Measurements from ENCODE around the gene MTHFR.

The MTHFR gene

DNA sequence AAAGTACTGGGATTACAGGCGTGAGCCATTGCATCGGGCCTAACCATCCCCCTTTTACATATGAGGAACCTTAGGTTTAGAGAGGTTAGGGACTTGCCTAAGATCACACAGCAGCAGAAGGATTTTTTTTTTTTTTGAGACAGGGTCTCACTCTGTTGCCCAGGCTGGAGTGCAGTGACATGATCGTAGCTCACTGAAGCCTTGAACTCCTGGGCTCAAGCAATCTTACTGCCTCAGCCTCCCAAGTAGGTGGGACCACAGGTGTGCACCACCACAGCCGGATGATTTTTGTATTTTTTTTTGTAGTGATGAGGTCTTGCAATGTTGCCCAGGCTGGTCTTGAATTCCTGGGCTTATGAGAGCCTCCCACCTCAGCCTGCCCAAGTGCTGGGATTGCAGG is 46.0 kb downstream of the MTHFR start:
- H3K36me3 ChIP-seq (replicated peaks), result no peaks in the 10 kb centered on the region
- no peak for DNase-seq (ENCODE audit: low spot score in 2 of 2)
- H3K4me3 ChIP-seq, result no peak overlapping the region
- in situ Hi-C loops (cut with MboI; ENCODE audit: low sequenced_read_pairs), result no loop called here
- H3K27me3 ChIP-seq (ENCODE audit: low read depth), result 0 out of 2 replicates have a peak, but pooled peaks cover 3% of the 10 kb centered on the region
- H3K4me1 ChIP-seq, result peaks cover 8% of the 10 kb centered on the region; the same call in 1 of the 2 replicates
- no peaks in the 10 kb centered on the region for H3K9me3 ChIP-seq

DNA sequence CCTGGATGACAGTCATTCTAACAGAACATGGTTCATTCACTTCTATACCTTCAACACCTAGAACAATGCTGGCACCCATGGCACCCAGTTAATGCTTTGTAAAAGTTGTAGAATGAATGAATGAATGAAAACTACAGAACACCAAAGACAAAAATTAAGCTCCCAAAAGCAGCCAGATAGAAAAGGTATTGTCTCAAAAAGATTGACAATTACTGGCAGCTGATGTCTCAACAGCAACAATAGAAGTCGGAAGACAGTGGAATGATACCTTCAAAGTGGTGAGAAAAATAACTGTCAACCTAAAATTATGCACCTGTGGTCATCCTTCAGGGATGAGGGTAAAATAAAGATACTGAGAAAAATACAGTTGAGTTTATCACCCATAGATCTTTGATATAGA is 48.7 kb downstream of the MTHFR start:
- H3K9me3 ChIP-seq, result no peaks in the 10 kb centered on the region
- H3K36me3 ChIP-seq (replicated peaks), result no peaks in the 10 kb centered on the region
- in situ Hi-C loops (cut with MboI; ENCODE audit: low sequenced_read_pairs), result no loop called here
- H3K27me3 ChIP-seq (ENCODE audit: low read depth), result 0 out of 2 replicates have a peak, but pooled peaks cover 3% of the 10 kb centered on the region
- H3K4me1 ChIP-seq, result peaks cover 4% of the 10 kb centered on the region; the same call in 1 of the 2 replicates
- H3K4me3 ChIP-seq, result no peak overlapping the region
- DNase-seq (ENCODE audit: low spot score in 2 of 2), result no peak

DNA sequence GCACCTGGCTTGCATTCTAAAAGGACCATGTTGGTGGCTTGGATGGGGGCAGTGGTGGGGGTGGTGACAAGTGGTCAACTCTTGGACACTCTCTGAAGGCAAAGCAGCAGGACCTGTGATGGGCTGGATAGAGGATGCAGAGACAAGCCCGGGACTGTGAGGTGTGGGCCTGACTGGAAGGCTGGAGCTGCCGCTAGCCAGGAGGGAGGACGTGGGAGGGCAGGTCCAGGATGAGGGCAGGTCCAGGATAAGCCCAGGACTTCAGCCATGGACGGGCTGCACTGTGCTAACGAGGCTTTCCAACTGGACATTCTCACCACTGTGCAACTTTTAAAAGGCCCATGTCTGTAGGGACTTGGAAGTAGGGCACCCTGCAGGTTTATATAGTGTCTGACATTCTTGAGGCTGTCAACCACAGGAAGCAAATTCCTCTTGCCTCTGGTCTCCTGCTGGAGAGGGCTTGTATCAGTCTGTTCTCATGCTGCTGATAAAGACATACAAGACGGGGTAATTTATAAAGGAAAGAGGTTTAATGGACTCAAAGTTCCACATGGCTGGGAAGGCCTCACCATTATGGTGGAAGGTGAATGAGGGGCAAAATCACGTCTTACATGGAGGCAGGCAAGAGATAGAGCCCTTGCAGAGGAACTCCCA is 52.1 kb downstream of the MTHFR start:
- no peaks in the 10 kb centered on the region for H3K4me1 ChIP-seq
- no peaks in the 10 kb centered on the region for H3K9me3 ChIP-seq
- in situ Hi-C loops (cut with MboI; ENCODE audit: low sequenced_read_pairs), result no loop called here
- peaks cover 11% of the 10 kb centered on the region for H3K36me3 ChIP-seq (replicated peaks)
- no peaks in the 10 kb centered on the region for H3K27me3 ChIP-seq (ENCODE audit: low read depth)
- no peak for DNase-seq (ENCODE audit: low spot score in 2 of 2)
- H3K4me3 ChIP-seq, result no peak overlapping the region

DNA sequence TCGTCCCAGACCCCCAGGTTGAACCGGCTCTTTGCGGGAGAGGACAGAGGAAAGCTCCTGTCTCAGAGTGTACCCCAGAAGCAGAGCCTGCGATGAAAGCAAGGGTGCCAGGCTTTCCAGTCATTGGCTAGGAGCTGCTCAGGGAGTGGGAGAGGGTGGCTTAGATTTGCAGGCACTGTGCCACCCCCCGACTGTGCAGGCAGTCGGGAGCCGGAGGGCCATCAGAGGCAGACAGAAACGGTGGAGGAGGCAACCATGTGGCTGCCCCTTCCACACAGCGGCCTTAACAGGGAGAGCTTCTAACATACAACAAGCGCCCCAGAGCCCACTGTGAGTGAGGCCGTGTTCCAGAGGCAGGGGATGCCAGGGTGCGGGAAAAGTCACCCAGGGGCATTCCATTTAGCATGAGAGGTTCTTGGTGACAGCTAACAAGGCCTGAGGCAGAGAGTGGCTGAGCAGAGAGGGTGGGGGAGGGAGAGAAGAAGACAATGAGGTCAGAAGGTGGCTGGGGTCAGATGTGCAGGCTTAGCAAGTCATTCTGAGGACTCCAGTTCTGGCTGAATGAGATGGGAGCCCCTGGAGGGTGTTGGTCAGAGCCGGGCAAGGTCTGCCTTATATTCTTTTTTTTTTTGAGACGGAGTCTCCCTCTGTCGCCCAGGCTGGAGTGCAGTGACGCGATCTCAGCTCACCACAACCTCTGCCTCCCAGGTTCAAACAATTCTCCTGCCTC is 53.2 kb downstream of the MTHFR start:
- Histone ChIP-seq H3K27me3 (ENCODE audit: low read depth) (no peaks in the 10 kb centered on the region), H3K4me3 (no peak overlapping the region), H3K9me3 (no peaks in the 10 kb centered on the region), H3K36me3 (replicated peaks) (peaks cover 14% of the 10 kb centered on the region), H3K4me1 (no peaks in the 10 kb centered on the region)
- no peak for DNase-seq (ENCODE audit: low spot score in 2 of 2)
- in situ Hi-C loops (cut with MboI; ENCODE audit: low sequenced_read_pairs), result no loop called here

DNA sequence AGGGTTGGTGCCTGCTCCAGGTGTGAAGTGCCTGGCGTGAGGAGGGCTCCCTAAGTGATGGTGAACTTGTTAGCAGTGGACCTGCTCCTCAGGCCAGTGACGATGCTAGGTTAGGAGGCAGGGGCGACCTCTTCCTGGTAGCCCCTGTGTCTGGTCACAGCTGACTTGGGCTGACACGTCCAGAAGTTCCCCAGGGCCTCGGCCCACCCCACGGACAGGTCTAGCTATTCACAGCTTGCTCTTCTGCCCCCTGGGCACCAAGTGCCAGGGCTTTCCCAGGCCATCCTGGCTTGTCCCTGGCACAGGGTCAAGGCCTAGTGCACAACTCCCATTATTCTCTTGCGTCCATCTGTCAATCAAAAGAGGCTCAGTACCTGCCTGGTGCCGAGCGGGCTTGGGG is 54.7 kb downstream of the MTHFR start:
- H3K27me3 ChIP-seq (ENCODE audit: low read depth), result no peaks in the 10 kb centered on the region
- DNase-seq (ENCODE audit: low spot score in 2 of 2), result no peak
- H3K4me1 ChIP-seq, result no peaks in the 10 kb centered on the region
- in situ Hi-C loops (cut with MboI; ENCODE audit: low sequenced_read_pairs), result no loop called here
- no peaks in the 10 kb centered on the region for H3K9me3 ChIP-seq
- H3K4me3 ChIP-seq, result no peak overlapping the region
- peaks cover 14% of the 10 kb centered on the region for H3K36me3 ChIP-seq (replicated peaks)

DNA sequence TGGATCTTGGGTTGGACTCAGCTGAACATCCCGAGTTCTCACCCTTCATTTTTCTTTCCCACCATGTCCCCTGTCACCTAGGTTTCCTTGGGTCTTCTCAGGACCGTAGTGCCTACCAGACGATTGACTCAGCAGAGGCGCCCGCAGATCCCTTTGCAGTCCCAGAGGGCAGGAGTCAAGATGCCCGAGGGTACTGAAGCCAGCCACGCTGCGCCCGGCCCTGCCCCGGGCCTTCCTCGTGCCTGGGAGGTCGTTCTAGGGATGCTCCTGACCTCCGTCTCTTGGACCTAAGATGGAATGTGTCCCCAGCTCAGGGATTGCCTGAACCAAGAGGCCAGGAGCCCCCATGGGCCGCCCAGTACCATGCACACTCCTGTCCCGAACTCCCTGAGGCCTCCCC is 55.8 kb downstream of the MTHFR start:
- in situ Hi-C loops (cut with MboI; ENCODE audit: low sequenced_read_pairs), result no loop called here
- DNase-seq (ENCODE audit: low spot score in 2 of 2), result no peak
- Histone ChIP-seq H3K36me3 (replicated peaks) (peaks cover 14% of the 10 kb centered on the region), H3K4me1 (no peaks in the 10 kb centered on the region), H3K27me3 (ENCODE audit: low read depth) (no peaks in the 10 kb centered on the region), H3K9me3 (no peaks in the 10 kb centered on the region), H3K4me3 (no peak overlapping the region)

DNA sequence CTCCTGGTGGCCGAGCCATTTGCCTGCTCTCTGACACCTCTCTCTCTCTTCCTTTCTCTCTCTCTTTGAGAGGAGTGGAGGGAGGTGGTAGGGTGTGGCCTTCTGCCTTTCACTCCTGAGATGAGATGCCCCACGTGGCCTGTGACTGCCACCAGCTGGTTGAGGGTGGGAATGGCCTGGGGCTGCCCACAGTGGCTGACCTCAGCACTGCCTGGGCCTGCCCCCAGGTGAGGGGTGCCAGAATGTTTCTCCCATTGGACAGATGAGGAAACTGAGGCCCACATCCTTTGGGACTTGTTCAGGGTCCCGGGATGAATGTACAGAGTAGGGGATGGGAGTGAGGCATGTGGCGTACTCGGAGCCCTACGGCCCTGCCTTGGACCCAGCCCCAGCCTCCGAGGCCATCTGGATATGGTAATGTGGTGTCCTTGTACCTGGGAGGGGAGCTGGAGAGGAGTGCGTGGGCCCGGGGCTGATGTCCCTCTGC is 56.5 kb downstream of the MTHFR start:
- in situ Hi-C loops (cut with MboI; ENCODE audit: low sequenced_read_pairs), result no loop called here
- no peaks in the 10 kb centered on the region for H3K9me3 ChIP-seq
- peaks cover 14% of the 10 kb centered on the region for H3K36me3 ChIP-seq (replicated peaks)
- H3K4me1 ChIP-seq, result no peaks in the 10 kb centered on the region
- H3K4me3 ChIP-seq, result no peak overlapping the region
- DNase-seq (ENCODE audit: low spot score in 2 of 2), result peak; percentile 58 to 77
- no peaks in the 10 kb centered on the region for H3K27me3 ChIP-seq (ENCODE audit: low read depth)

DNA sequence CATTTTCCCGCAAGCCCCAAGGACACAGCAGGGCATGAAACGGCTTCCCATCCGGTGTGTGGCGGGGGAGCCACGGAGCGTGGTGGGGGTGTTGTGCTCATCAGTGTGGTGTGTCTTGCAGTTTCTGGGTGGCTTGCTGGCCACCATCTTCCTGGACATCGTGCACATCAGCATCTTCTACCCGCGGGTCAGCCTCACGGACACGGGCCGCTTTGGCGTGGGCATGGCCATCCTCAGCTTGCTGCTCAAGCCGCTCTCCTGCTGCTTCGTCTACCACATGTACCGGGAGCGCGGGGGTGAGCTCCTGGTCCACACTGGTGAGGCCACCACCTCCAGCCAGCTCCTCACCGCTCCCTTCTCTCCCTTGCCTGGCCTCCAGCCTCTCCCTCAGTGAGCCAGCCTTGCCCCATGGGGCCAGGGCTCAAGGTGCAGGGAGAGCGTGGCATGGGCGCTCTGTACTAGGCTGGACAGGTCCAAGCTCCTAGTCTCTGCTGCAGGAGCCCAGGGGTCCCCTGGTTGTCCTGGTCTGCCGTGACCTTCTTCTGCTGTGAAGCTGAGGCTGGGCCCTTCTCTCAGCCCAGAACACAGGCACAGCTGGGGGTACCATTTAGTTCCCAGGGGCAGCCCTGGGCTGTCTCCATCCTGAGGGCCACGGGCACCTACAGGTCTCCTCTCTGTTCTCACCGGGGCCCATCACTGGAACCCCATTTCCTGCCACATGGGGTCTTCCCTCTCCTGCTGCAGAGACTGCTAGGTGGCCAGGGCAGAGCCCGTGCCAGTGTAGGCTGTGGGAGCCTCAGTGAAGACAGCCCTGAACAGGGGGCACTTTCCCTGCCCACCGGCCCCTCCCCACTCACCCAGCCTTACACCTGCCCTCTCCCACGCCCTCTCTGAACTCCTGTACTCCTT is 57.2 kb downstream of the MTHFR start:
- H3K4me3 ChIP-seq, result no peak overlapping the region
- H3K9me3 ChIP-seq, result no peaks in the 10 kb centered on the region
- in situ Hi-C loops (cut with MboI; ENCODE audit: low sequenced_read_pairs), result no loop called here
- H3K36me3 ChIP-seq (replicated peaks), result peaks cover 14% of the 10 kb centered on the region
- no peaks in the 10 kb centered on the region for H3K4me1 ChIP-seq
- DNase-seq (ENCODE audit: low spot score in 2 of 2), result no peak
- no peaks in the 10 kb centered on the region for H3K27me3 ChIP-seq (ENCODE audit: low read depth)

DNA sequence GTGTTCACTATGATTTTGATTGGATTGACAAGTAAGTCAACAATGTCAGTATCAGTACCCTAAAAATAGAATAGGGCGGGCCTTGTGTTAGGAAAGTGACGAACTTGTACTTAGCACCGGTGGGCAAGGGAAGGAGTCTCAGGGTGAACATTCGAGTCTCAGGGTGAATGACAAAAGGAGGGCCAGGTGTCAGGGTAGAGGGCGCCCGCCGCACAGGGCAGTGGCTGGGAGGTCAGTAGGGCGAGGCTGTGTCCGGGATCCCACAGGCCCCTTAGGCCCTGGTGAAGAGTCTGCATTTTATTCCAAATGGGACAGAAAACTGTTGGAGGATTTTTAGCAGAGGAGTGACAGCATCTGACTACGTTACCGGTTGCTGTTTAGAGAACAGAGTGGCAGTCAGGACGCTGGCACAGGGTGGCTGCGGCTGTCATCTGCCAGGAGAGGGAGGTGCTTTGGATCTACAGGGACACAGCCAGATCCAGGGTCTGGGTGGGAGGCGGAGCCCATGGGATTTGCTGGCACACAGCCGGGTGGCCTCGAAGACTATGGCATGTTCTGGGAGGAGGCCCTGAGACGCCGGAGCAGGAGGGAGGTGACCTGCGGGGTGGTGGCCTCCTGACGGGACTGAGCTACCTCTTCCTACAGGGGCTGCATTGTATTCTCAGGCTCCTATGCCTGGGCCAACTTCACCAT is 58.8 kb downstream of the MTHFR start:
- Histone ChIP-seq H3K27me3 (ENCODE audit: low read depth) (no peaks in the 10 kb centered on the region), H3K9me3 (no peaks in the 10 kb centered on the region), H3K36me3 (replicated peaks) (peaks cover 14% of the 10 kb centered on the region), H3K4me1 (no peaks in the 10 kb centered on the region), H3K4me3 (no peak overlapping the region)
- in situ Hi-C loops (cut with MboI; ENCODE audit: low sequenced_read_pairs), result no loop called here
- DNase-seq (ENCODE audit: low spot score in 2 of 2), result no peak

DNA sequence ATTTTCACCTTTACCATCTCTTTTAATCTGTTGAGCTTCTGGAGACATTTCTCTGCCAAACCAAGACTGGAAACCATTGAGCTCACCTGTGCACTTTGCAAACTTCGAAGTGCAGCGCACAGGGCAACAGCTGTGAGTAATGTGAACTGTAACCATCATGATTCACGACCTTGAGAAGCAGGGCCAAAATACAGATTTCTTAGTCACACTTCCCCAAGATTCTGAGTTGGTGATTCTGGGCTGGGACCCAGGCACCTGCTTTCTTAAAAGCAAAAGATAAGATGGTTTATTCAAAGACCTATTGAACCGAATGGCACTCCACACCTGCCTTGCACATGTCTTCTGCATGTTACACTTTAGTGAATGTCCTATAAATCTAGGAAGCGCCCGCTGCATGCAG is 59.7 kb downstream of the MTHFR start:
- no peaks in the 10 kb centered on the region for H3K9me3 ChIP-seq
- in situ Hi-C loops (cut with MboI; ENCODE audit: low sequenced_read_pairs), result no loop called here
- no peak for DNase-seq (ENCODE audit: low spot score in 2 of 2)
- no peak overlapping the region for H3K4me3 ChIP-seq
- peaks cover 14% of the 10 kb centered on the region for H3K36me3 ChIP-seq (replicated peaks)
- no peaks in the 10 kb centered on the region for H3K4me1 ChIP-seq
- no peaks in the 10 kb centered on the region for H3K27me3 ChIP-seq (ENCODE audit: low read depth)

DNA sequence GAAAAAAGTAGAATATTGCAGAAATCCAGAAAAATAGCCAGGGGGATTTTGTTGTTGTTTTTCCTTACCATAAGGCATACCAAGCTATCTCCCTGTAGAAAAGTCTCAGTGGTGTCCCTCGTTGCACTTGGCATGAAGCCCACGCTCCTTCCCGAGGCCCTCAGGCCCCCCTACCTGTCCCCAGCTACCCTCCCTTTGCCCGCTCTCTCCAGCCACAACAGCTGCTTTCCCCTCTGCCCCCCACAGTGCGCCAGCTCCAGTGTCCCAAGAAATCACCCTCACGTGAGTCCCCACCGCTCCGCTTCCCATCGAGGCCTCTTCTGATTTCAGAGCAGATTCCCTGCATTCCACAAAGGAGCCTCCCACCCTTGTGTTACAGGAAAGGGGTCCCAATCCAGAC is 61.5 kb downstream of the MTHFR start:
- in situ Hi-C loops (cut with MboI; ENCODE audit: low sequenced_read_pairs), result no loop called here
- no peaks in the 10 kb centered on the region for H3K9me3 ChIP-seq
- DNase-seq (ENCODE audit: low spot score in 2 of 2), result no peak
- no peak overlapping the region for H3K4me3 ChIP-seq
- no peaks in the 10 kb centered on the region for H3K27me3 ChIP-seq (ENCODE audit: low read depth)
- H3K36me3 ChIP-seq (replicated peaks), result peaks cover 6% of the 10 kb centered on the region
- H3K4me1 ChIP-seq, result no peaks in the 10 kb centered on the region

DNA sequence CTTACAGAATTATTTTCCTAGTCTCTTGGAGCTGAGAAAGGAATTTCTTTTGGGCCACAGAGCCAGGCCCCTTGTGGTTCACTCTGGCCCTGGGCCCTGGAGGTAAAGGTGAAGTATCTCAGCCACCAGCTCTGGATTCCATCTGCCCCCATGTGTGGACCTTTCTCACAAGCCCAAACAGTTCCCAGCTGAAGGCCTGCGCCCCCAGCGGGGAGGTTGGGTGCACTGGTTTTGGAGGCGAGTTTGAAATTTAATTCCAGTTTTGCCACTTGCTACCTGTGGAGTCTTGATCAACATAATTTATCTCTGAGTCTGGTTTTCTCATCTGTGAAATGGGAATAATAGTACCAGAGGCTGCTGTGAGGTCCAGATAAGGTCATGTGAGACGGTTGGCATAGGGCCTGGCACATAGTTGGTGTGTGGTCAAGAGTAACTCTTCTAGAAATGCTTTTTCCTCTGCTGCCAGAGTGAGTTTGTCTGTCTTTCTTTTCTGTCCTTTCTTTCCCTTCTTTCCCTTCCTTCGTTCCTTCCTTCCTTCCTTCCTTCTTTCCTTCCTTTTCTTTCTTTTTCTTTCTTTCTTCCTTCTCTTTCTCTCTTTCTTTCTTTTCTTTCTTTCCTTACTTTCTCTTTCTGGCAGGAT is 63.7 kb downstream of the MTHFR start:
- Histone ChIP-seq H3K9me3 (no peaks in the 10 kb centered on the region), H3K4me3 (no peak overlapping the region), H3K27me3 (ENCODE audit: low read depth) (no peaks in the 10 kb centered on the region), H3K4me1 (peaks cover 4% of the 10 kb centered on the region; the same call in 1 of the 2 replicates), H3K36me3 (replicated peaks) (no peaks in the 10 kb centered on the region; the same call in none of the 2 replicates)
- DNase-seq (ENCODE audit: low spot score in 2 of 2), result no peak
- in situ Hi-C loops (cut with MboI; ENCODE audit: low sequenced_read_pairs), result no loop called here

DNA sequence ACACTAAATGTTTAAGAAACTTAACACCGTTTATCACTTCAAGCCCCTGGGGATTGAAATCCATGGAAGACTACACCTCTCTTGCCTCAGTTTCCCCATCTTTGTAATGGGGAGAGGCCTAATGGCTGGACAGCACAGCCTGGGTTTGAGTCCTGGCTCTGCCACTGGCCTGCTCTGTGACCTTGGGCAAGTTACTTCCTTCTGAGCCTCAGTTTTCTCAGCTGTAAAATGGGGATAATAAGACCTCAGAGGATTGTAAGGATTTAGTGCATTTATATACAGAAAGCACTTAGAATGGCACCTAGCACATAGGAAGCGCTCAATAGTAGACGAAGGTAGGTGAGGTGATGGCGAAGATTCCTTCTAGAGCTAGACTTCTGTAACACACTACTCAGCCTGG is 64.3 kb downstream of the MTHFR start:
- Histone ChIP-seq H3K27me3 (ENCODE audit: low read depth) (no peaks in the 10 kb centered on the region), H3K9me3 (no peaks in the 10 kb centered on the region), H3K36me3 (replicated peaks) (no peaks in the 10 kb centered on the region; the same call in 1 of the 2 replicates), H3K4me1 (peaks cover 8% of the 10 kb centered on the region; the same call in 1 of the 2 replicates), H3K4me3 (no peak overlapping the region)
- no peak for DNase-seq (ENCODE audit: low spot score in 2 of 2)
- in situ Hi-C loops (cut with MboI; ENCODE audit: low sequenced_read_pairs), result no loop called here

All from HAP-1 (cell line).